CD4-positive, CD25-positive, alpha-beta regulatory T cell (primary cell): ENCODE measurements around the gene PPP2R3B. TPM values are rescaled to one million over a fixed set of nuclear protein-coding genes. Genes with fewer than 3 reads are reported as not detected.

ENCODE experiments used
- ATAC-seq, 2 donors: fragments of 150-1000 bp; cut with Tn5 transposase; one replicate each; pipeline ENCODE4 v1.10.0; 2021; ENCODE audit warnings: low read depth in 2 of 2, moderate number of reproducible peaks in 2 of 2, moderate library complexity in 1 of 2
- DNase-seq, 3 donors: peaks; one replicate each; pipeline versions ENCODE4 v3.0.0 to v3.0.0-alpha.2; 2012 to 2022; ENCODE audit warnings: mixed read lengths in 1 of 3
- H3K27ac ChIP-seq: one replicate; pipeline ENCODE4 v1.7.0; 2013; ENCODE audit warnings: mild to moderate bottlenecking, low read length; ENCODE audit not compliant: insufficient read depth, poor library complexity, severe bottlenecking
- H3K27me3 ChIP-seq: one replicate; pipeline ENCODE4 v1.7.0; 2013; ENCODE audit warnings: low read length; ENCODE audit not compliant: control insufficient read depth, insufficient read depth
- H3K36me3 ChIP-seq: one replicate; pipeline ENCODE4 v1.7.0; 2013; ENCODE audit warnings: mild to moderate bottlenecking, low read length, moderate library complexity; ENCODE audit not compliant: control insufficient read depth, insufficient read depth
- H3K4me1 ChIP-seq: 2 replicates; pipeline ENCODE4 v1.7.0; 2013; ENCODE audit warnings: mild to moderate bottlenecking, low read length; ENCODE audit not compliant: insufficient read depth, control insufficient read depth, poor library complexity, severe bottlenecking
- H3K4me3 ChIP-seq: one replicate; pipeline ENCODE4 v1.7.0; 2013; ENCODE audit warnings: low read depth, mild to moderate bottlenecking, low read length, moderate library complexity
- H3K9me3 ChIP-seq, 2 experiments: 1 replicate in 1 of 2; 2 replicates in 1 of 2; pipeline ENCODE4 v1.7.0; 2013; ENCODE audit warnings: low read length in 2 of 2, mild to moderate bottlenecking in 1 of 2, moderate library complexity in 1 of 2; ENCODE audit not compliant: control insufficient read depth in 2 of 2
- H3K27ac Mint-ChIP-seq, 3 donors: one replicate each; pipeline ENCODE4 v1.8.0; 2020 to 2022; ENCODE audit warnings: mild to moderate bottlenecking in 3 of 3, mixed read lengths in 3 of 3, moderate library complexity in 2 of 3
- H3K27me3 Mint-ChIP-seq: one replicate; pipeline ENCODE4 v1.8.0; 2022; ENCODE audit warnings: mild to moderate bottlenecking, mixed read lengths
- H3K36me3 Mint-ChIP-seq: one replicate; pipeline ENCODE4 v1.8.0; 2020; ENCODE audit warnings: mixed read lengths
- H3K4me1 Mint-ChIP-seq, 4 donors: one replicate each; pipeline ENCODE4 v1.8.0; 2020 to 2022; ENCODE audit warnings: mixed read lengths in 4 of 4, mild to moderate bottlenecking in 1 of 4
- H3K4me3 Mint-ChIP-seq, 4 donors: one replicate each; pipeline ENCODE4 v1.8.0; 2020 to 2022; ENCODE audit warnings: mild to moderate bottlenecking in 4 of 4, mixed read lengths in 4 of 4, moderate library complexity in 3 of 4
- H3K9me3 Mint-ChIP-seq, 7 donors: one replicate each; pipeline ENCODE4 v1.8.0; 2020 to 2022; ENCODE audit warnings: mixed read lengths in 7 of 7, mild to moderate bottlenecking in 3 of 7, moderate library complexity in 2 of 7
- polyA plus RNA-seq, 4 donors: library from polyadenylated mRNA; unstranded; fragments of 300-500 nt; fragmentation: Illumina TruSeq; gene quantifications; one replicate each; pipeline ENCODE4 v1.2.3, GENCODE V29; 2021
- total RNA-seq: library from RNA; stranded (reverse); gene quantifications from one replicate; pipeline ENCODE4 v1.2.3, GENCODE V29; 2022

The PPP2R3B gene
- total and polyA plus RNA-seq, 5 donors from 2014 or later, result 4.8 to 23.5 (median 8.6) TPM

DNA sequence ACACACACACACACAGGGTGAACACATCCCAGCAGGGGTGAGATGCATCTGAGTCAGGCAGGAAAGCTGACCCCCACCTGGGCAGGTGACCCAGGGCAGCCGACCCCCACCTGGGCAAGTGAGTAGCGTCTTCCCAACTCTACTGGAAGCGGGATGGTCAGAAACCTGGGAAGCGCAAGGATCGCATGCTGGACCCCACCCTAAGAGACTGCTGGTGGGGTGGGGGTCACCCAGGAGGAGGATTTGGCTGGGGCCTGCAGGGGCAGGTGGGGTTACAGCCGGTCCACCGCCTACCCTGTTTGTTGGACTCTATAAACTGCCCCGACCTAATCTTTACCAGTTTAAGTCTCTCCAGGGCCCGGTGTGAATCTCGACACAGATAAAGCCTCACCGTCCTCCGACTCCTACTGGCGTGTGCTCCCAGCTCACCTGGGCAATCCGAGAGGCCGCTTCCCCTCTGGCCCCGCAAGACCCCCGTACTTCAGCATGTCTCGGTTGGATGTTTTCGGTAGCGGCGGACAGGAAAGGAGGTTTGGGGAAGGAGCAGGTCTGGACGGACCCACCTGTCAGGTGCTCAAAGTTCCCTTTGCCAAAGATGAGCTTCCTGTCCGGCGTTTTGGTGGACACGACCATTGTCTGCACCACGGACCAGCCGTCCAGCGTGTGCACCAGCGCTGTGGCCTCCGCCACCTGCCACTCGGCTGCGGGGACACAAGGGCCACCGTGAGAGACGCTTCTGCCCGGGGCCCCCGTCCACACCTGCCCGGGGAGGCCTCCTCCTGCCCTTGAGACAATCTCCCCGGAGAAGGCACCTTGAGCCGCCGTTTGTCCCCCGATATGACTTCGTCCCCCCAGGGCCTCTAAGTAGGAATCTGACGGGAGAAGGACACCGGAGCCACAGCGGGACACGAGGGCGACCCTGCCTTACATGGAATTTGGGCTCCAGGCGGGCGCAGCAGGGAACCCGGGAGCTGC is 70.1 kb downstream of the PPP2R3B start:
- ATAC-seq, result no peak
- Mint-ChIP-seq H3K9me3 (peaks cover 0 to 1% (median 0%) of the 10 kb centered on the region in 7 donors), H3K36me3 (peaks cover 20% of the 10 kb centered on the region), H3K4me1 (peaks cover 0 to 19% (median 10%) of the 10 kb centered on the region in 4 donors), H3K27me3 (peaks cover 14% of the 10 kb centered on the region), H3K27ac (peak overlapping the region in 1 of 3 donors; percentile 57), H3K4me3 (peak overlapping the region in 3 of 4 donors; percentile 8 to 68 (median 35))
- no peak for DNase-seq
- H3K27ac ChIP-seq, result no peak overlapping the region
- peaks cover 18% of the 10 kb centered on the region for H3K4me1 ChIP-seq
- H3K27me3 ChIP-seq, result no peaks in the 10 kb centered on the region
- no peaks in the 10 kb centered on the region for H3K9me3 ChIP-seq
- peaks cover 35% of the 10 kb centered on the region for H3K36me3 ChIP-seq
- no peak overlapping the region for H3K4me3 ChIP-seq

- DNase-seq (no peak), ATAC-seq (no peak)
- H3K9me3 Mint-ChIP-seq, result peaks cover 0 to 1% (median 0%) of the 10 kb centered on the region in 7 donors
- H3K4me1 Mint-ChIP-seq, result peaks cover 0 to 10% (median 3%) of the 10 kb centered on the region in 4 donors
- H3K27me3 Mint-ChIP-seq, result peaks cover 10% of the 10 kb centered on the region
- Histone ChIP-seq H3K4me3 (no peak overlapping the region), H3K36me3 (peaks cover 47% of the 10 kb centered on the region), H3K4me1 (peaks cover 7% of the 10 kb centered on the region), H3K27me3 (no peaks in the 10 kb centered on the region), H3K27ac (no peak overlapping the region), H3K9me3 (no peaks in the 10 kb centered on the region)
- no peak overlapping the region for H3K27ac Mint-ChIP-seq
- H3K4me3 Mint-ChIP-seq, result no peak overlapping the region
- peaks cover 23% of the 10 kb centered on the region for H3K36me3 Mint-ChIP-seq
Observed at GRCh38 chrX:314781-315595, 71.7 kb downstream of the PPP2R3B start.

- H3K9me3 ChIP-seq, result no peaks in the 10 kb centered on the region
- no peak overlapping the region for H3K4me3 ChIP-seq
- H3K27me3 ChIP-seq, result no peaks in the 10 kb centered on the region
- H3K27ac ChIP-seq, result no peak overlapping the region
- DNase-seq, result no peak
- Mint-ChIP-seq H3K4me1 (peaks cover 0 to 9% (median 3%) of the 10 kb centered on the region in 4 donors), H3K27me3 (peaks cover 10% of the 10 kb centered on the region), H3K27ac (no peak overlapping the region), H3K9me3 (peaks cover 0 to 1% (median 0%) of the 10 kb centered on the region in 7 donors), H3K4me3 (no peak overlapping the region), H3K36me3 (peaks cover 28% of the 10 kb centered on the region)
- ATAC-seq, result no peak
- H3K36me3 ChIP-seq, result peaks cover 51% of the 10 kb centered on the region
- no peaks in the 10 kb centered on the region for H3K4me1 ChIP-seq
Observed at GRCh38 chrX:314049-314448, 72.7 kb downstream of the PPP2R3B start.

DNA sequence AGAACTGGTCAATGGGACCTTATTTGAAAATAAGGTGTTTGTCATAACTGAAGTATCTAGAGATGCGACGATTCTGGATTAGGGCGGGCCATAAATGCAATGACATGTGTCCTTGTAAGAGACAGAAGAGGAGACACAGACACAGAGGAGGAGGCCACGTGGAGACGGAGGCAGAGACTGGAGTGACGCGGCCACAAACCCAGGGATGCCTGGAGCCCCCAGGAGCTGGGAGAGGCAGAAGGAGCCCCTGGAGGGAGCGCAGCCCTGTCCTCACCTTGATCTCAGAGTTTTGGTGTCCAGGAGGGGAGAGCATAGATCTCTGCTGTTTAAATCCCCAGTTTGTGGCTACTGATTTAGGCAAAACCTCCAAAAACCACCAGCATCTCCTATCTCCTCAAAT is 73.2 kb downstream of the PPP2R3B start:
- H3K36me3 ChIP-seq, result peaks cover 54% of the 10 kb centered on the region
- no peak for DNase-seq
- peaks cover 6% of the 10 kb centered on the region for H3K27me3 Mint-ChIP-seq
- no peaks in the 10 kb centered on the region for H3K9me3 ChIP-seq
- peaks cover 0 to 9% (median 3%) of the 10 kb centered on the region in 4 donors for H3K4me1 Mint-ChIP-seq
- no peak overlapping the region for H3K27ac ChIP-seq
- no peak overlapping the region for H3K4me3 Mint-ChIP-seq
- peaks cover 0 to 1% (median 0%) of the 10 kb centered on the region in 7 donors for H3K9me3 Mint-ChIP-seq
- H3K27me3 ChIP-seq, result no peaks in the 10 kb centered on the region
- peaks cover 29% of the 10 kb centered on the region for H3K36me3 Mint-ChIP-seq
- no peak for ATAC-seq
- H3K4me3 ChIP-seq, result no peak overlapping the region
- peak overlapping the region in 1 of 3 donors; percentile 59 for H3K27ac Mint-ChIP-seq
- H3K4me1 ChIP-seq, result no peaks in the 10 kb centered on the region

- Histone ChIP-seq H3K4me1 (no peaks in the 10 kb centered on the region), H3K27me3 (no peaks in the 10 kb centered on the region), H3K36me3 (peaks cover 56% of the 10 kb centered on the region), H3K4me3 (no peak overlapping the region), H3K9me3 (no peaks in the 10 kb centered on the region), H3K27ac (no peak overlapping the region)
- H3K27me3 Mint-ChIP-seq, result no peaks in the 10 kb centered on the region
- no peak for ATAC-seq
- H3K9me3 Mint-ChIP-seq, result no peaks in the 10 kb centered on the region
- H3K27ac Mint-ChIP-seq, result no peak overlapping the region
- peak overlapping the region in 1 of 4 donors; percentile 52 for H3K4me3 Mint-ChIP-seq
- H3K4me1 Mint-ChIP-seq, result peaks cover 0 to 4% (median under 1%) of the 10 kb centered on the region in 4 donors
- no peak for DNase-seq
- peaks cover 30% of the 10 kb centered on the region for H3K36me3 Mint-ChIP-seq
Observed at GRCh38 chrX:312621-313331, 73.9 kb downstream of the PPP2R3B start.

- H3K36me3 Mint-ChIP-seq, result peaks cover 30% of the 10 kb centered on the region
- no peaks in the 10 kb centered on the region for H3K4me1 Mint-ChIP-seq
- H3K27me3 Mint-ChIP-seq, result no peaks in the 10 kb centered on the region
- Histone ChIP-seq H3K36me3 (peaks cover 59% of the 10 kb centered on the region), H3K27me3 (no peaks in the 10 kb centered on the region), H3K4me3 (no peak overlapping the region), H3K27ac (no peak overlapping the region), H3K9me3 (no peaks in the 10 kb centered on the region), H3K4me1 (no peaks in the 10 kb centered on the region)
- H3K27ac Mint-ChIP-seq, result no peak overlapping the region
- no peak overlapping the region for H3K4me3 Mint-ChIP-seq
- no peaks in the 10 kb centered on the region for H3K9me3 Mint-ChIP-seq
- no peak for ATAC-seq
- no peak for DNase-seq
Observed at GRCh38 chrX:311156-312129, 75.3 kb downstream of the PPP2R3B start.
